MM.1S (cell line): ENCODE results near the gene NINJ1.

Source experiments
- DNase-seq: peaks from one replicate; pipeline ENCODE4 v3.0.0-alpha.2; 2015
- H2AFZ ChIP-seq: fragments of 300-600 bp; sonication (generic); 2 replicates; pipeline ENCODE4 v1.6.0; 2016; ENCODE audit warnings: antibody characterized with exemption, low read length
- H3F3A ChIP-seq: fragments of 300-600 bp; sonication (generic); 2 replicates; pipeline ENCODE4 v1.6.1; 2016; ENCODE audit warnings: mild to moderate bottlenecking, antibody characterized with exemption, low read length, moderate library complexity, mixed read lengths; ENCODE audit not compliant: insufficient read depth
- H3K27ac ChIP-seq: fragments of 300-600 bp; sonication (generic); 2 replicates; pipeline ENCODE4 v1.5.1; 2016; ENCODE audit warnings: mild to moderate bottlenecking, low read length
- H3K27me3 ChIP-seq: fragments of 300-600 bp; sonication (generic); replicated peaks from 2 replicates; pipeline ENCODE4 v1.6.0; 2016; ENCODE audit warnings: low read length; ENCODE audit not compliant: insufficient read depth
- H3K36me3 ChIP-seq: fragments of 300-600 bp; sonication (generic); replicated peaks from 2 replicates; pipeline ENCODE4 v1.6.1; 2016; ENCODE audit warnings: mild to moderate bottlenecking, low read length, mixed read lengths; ENCODE audit not compliant: insufficient read depth
- H3K4me1 ChIP-seq: fragments of 300-600 bp; sonication (generic); 2 replicates; pipeline ENCODE4 v1.6.1; 2016; ENCODE audit warnings: low read length, mixed read lengths
- H3K4me2 ChIP-seq: fragments of 300-600 bp; sonication (generic); 2 replicates; pipeline ENCODE4 v1.6.0; 2016; ENCODE audit warnings: low read depth, low read length
- H3K4me3 ChIP-seq: fragments of 300-600 bp; sonication (generic); 2 replicates; pipeline ENCODE4 v1.5.1; 2016; ENCODE audit warnings: low read length, mixed read lengths
- H3K79me2 ChIP-seq: fragments of 300-600 bp; sonication (generic); 2 replicates; pipeline ENCODE4 v1.6.1; 2016; ENCODE audit warnings: mixed run types, low read length, mixed read lengths
- H3K9ac ChIP-seq: fragments of 300-600 bp; sonication (generic); 2 replicates; pipeline ENCODE4 v1.6.1; 2016; ENCODE audit warnings: low read length, mixed read lengths
- H3K9me2 ChIP-seq: fragments of 300-600 bp; sonication (generic); replicated peaks from 2 replicates; pipeline ENCODE4 v1.6.1; 2016; ENCODE audit warnings: mild to moderate bottlenecking, low read length, mixed read lengths; ENCODE audit not compliant: insufficient read depth
- H3K9me3 ChIP-seq: fragments of 300-600 bp; sonication (generic); replicated peaks from 2 replicates; pipeline ENCODE4 v1.6.1; 2016; ENCODE audit warnings: mild to moderate bottlenecking, low read length, mixed read lengths; ENCODE audit not compliant: insufficient read depth
- H4K20me1 ChIP-seq: fragments of 300-600 bp; sonication (generic); 2 replicates; pipeline ENCODE4 v1.6.1; 2016; ENCODE audit warnings: mild to moderate bottlenecking, low read length, moderate library complexity, mixed read lengths; ENCODE audit not compliant: insufficient read depth
- EZH2 ChIP-seq: fragments of 300-600 bp; sonication (generic); optimal IDR thresholded peaks from 2 replicates; pipeline ENCODE3; 2017; ENCODE audit warnings: low read depth, mild to moderate bottlenecking, antibody characterized with exemption, low read length, mixed read lengths
- EZH2phosphoT487 ChIP-seq: fragments of 300-600 bp; sonication (generic); IDR thresholded peaks from 2 replicates; pipeline ENCODE4 v1.6.1; 2018; ENCODE audit warnings: antibody characterized with exemption, low read length
- TF ChIP-seq, protein P1 (sequence below): fragments of 300-600 bp; sonication (generic); IDR thresholded peaks from 2 replicates; pipeline ENCODE4 v1.5.1; 2016; ENCODE audit warnings: antibody characterized with exemption, low read length, mixed read lengths

The NINJ1 gene

DNA sequence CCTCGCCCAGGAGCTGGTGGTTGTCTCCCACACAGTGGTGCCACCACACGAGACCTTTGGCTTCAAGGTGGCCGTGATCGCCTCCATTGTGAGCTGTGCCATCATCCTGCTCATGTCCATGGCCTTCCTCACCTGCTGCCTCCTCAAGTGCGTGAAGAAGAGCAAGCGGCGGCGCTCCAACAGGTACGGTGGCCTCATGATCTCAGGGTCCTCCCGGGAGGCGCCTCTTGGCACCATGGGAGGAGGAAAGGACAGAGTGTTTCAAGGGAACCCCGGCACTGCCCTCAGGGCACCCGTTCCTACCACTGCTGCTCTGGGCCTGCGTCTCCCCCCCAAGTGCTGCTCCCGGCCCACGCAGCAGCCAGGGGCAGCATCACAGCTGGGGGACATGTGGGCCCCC is 56.2 kb downstream of the NINJ1 start:
- Histone ChIP-seq H3K9me3 (no peaks in the 10 kb centered on the region), H3F3A (no peaks in the 10 kb centered on the region), H4K20me1 (no peaks in the 10 kb centered on the region), H3K4me3 (no peak overlapping the region), H3K36me3 (no peaks in the 10 kb centered on the region), H3K79me2 (no peaks in the 10 kb centered on the region), H3K9ac (no peak overlapping the region), H3K9me2 (no peaks in the 10 kb centered on the region), H2AFZ (no peak overlapping the region), H3K27me3 (no peaks in the 10 kb centered on the region), H3K27ac (no peak overlapping the region), H3K4me1 (0 out of 2 replicates have a peak, but pooled peaks cover 2% of the 10 kb centered on the region), H3K4me2 (no peak overlapping the region)
- DNase-seq: no peak
- no peak for TF ChIP-seq EZH2
- no peak for TF ChIP-seq EZH2phosphoT487
- TF ChIP-seq, protein P1, sequence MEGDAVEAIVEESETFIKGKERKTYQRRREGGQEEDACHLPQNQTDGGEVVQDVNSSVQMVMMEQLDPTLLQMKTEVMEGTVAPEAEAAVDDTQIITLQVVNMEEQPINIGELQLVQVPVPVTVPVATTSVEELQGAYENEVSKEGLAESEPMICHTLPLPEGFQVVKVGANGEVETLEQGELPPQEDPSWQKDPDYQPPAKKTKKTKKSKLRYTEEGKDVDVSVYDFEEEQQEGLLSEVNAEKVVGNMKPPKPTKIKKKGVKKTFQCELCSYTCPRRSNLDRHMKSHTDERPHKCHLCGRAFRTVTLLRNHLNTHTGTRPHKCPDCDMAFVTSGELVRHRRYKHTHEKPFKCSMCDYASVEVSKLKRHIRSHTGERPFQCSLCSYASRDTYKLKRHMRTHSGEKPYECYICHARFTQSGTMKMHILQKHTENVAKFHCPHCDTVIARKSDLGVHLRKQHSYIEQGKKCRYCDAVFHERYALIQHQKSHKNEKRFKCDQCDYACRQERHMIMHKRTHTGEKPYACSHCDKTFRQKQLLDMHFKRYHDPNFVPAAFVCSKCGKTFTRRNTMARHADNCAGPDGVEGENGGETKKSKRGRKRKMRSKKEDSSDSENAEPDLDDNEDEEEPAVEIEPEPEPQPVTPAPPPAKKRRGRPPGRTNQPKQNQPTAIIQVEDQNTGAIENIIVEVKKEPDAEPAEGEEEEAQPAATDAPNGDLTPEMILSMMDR: no peak

DNA sequence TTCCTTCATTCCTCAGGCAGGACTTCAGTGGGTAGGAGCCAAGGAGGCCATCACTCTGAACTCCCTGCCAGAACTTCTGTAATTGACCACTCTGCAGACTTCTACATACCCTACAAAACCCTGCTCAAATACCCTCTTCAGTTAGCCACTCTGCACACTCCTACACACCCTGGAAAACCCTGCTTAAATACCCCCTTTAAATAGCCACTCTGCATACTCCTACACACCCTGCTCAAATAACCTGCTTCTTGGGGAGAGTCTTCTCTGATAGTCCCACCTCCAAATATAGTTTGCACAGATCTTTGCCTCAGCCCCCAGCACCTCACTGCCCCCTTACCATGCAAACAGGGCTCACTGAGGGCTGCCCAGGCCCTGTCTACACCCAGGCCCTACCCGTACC is 56.7 kb downstream of the NINJ1 start:
- DNase-seq: no peak
- no peaks in the 10 kb centered on the region for H3F3A ChIP-seq
- no peaks in the 10 kb centered on the region for H3K79me2 ChIP-seq
- H3K9ac ChIP-seq: no peak overlapping the region
- no peaks in the 10 kb centered on the region for H4K20me1 ChIP-seq
- no peaks in the 10 kb centered on the region for H3K9me2 ChIP-seq
- TF ChIP-seq, protein P1: no peak
- TF ChIP-seq EZH2 (no peak), EZH2phosphoT487 (no peak)
- H3K27ac ChIP-seq: no peak overlapping the region
- H3K4me1 ChIP-seq: peaks cover 4% of the 10 kb centered on the region
- H3K27me3 ChIP-seq: no peaks in the 10 kb centered on the region
- no peaks in the 10 kb centered on the region for H3K9me3 ChIP-seq
- H3K4me3 ChIP-seq: no peak overlapping the region
- no peak overlapping the region for H2AFZ ChIP-seq
- no peak overlapping the region for H3K4me2 ChIP-seq
- H3K36me3 ChIP-seq: no peaks in the 10 kb centered on the region

DNA sequence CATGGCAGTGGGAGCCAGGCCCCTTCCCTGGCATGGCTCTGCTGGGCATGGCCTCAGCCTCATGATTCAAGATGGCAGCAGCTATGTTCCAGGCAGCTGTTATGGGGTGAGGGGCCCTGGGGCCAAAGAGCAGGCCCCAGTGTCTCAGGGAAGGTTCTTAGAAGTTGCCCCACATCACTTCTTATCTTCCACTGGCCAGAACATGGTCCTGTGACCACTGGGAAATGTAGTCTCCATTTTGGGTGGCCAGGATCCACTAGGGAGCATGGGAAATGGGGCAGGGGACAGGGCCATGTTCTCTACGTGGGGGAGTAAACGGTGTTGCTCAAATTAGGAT is 57.3 kb downstream of the NINJ1 start:
- Histone ChIP-seq H3K4me2 (no peak overlapping the region), H3K4me3 (no peak overlapping the region), H3K4me1 (peaks cover 10% of the 10 kb centered on the region), H3K36me3 (no peaks in the 10 kb centered on the region), H3K9ac (no peak overlapping the region), H2AFZ (no peak overlapping the region), H3K27me3 (no peaks in the 10 kb centered on the region), H3K9me2 (no peaks in the 10 kb centered on the region), H3K27ac (no peak overlapping the region), H4K20me1 (no peaks in the 10 kb centered on the region), H3F3A (no peaks in the 10 kb centered on the region), H3K79me2 (no peaks in the 10 kb centered on the region), H3K9me3 (no peaks in the 10 kb centered on the region)
- TF ChIP-seq, protein P1: no peak
- TF ChIP-seq EZH2 (no peak), EZH2phosphoT487 (no peak)
- no peak for DNase-seq
